ENCODE results near the gene ZC3H4. TPM values are rescaled to one million over a fixed set of nuclear protein-coding genes. Genes with fewer than 3 reads are reported as not detected.

The ZC3H4 gene
- total RNA-seq, 2 donors from 2014 or later: 21.9 to 26.0 TPM

GRCh38 chr19:47066376-47067214 is 47.0 kb downstream of the ZC3H4 start:
- Histone ChIP-seq H3K27ac (no peak overlapping the region), H3K27me3 (replicated peaks; ENCODE audit: insufficient read depth) (no peaks in the 10 kb centered on the region), H3K4me1 (ENCODE audit: control insufficient read depth in 1 of 2, low read depth in 2 of 2) (no peaks in the 10 kb centered on the region), H3K4me3 (no peak overlapping the region), H3K36me3 (peaks cover 59% of the 10 kb centered on the region), H3K9me3 (no peaks in the 10 kb centered on the region)
- no peak for TF ChIP-seq CTCF (IDR thresholded peaks at IDR 0.05)
- no peak for ATAC-seq (ENCODE audit: insufficient number of reproducible peaks, low FRiP score, low read depth)
- DNase-seq (ENCODE audit: low spot score): no peak

- no peak for TF ChIP-seq CTCF (IDR thresholded peaks at IDR 0.05)
- no peak for ATAC-seq (ENCODE audit: insufficient number of reproducible peaks, low FRiP score, low read depth)
- peaks cover 48% of the 10 kb centered on the region for H3K36me3 ChIP-seq
Observed at GRCh38 chr19:47065242-47065641, 48.3 kb downstream of the ZC3H4 start.

GRCh38 chr19:47063874-47064273 is 49.7 kb downstream of the ZC3H4 start:
- no peaks in the 10 kb centered on the region for H3K9me3 ChIP-seq
- H3K36me3 ChIP-seq: peaks cover 38% of the 10 kb centered on the region
- no peaks in the 10 kb centered on the region for H3K4me1 ChIP-seq (ENCODE audit: control insufficient read depth in 1 of 2, low read depth in 2 of 2)
- no peak overlapping the region for H3K27ac ChIP-seq
- no peak for TF ChIP-seq CTCF (IDR thresholded peaks at IDR 0.05)
- no peaks in the 10 kb centered on the region for H3K27me3 ChIP-seq (replicated peaks; ENCODE audit: insufficient read depth)
- no peak for ATAC-seq (ENCODE audit: insufficient number of reproducible peaks, low FRiP score, low read depth)
- no peak overlapping the region for H3K4me3 ChIP-seq
- no peak for DNase-seq (ENCODE audit: low spot score)

More at GRCh38 chr19:47065242-47065641, 48.3 kb downstream of the ZC3H4 start:
- no peak overlapping the region for H3K4me3 ChIP-seq
- DNase-seq (ENCODE audit: low spot score): no peak
- H3K9me3 ChIP-seq: no peaks in the 10 kb centered on the region
- H3K27ac ChIP-seq: no peak overlapping the region
- no peaks in the 10 kb centered on the region for H3K4me1 ChIP-seq (ENCODE audit: control insufficient read depth in 1 of 2, low read depth in 2 of 2)
- H3K27me3 ChIP-seq (replicated peaks; ENCODE audit: insufficient read depth): no peaks in the 10 kb centered on the region

GRCh38 chr19:47058621-47059022 is 55.0 kb downstream of the ZC3H4 start:
- Histone ChIP-seq H3K9me3 (no peaks in the 10 kb centered on the region), H3K4me1 (ENCODE audit: control insufficient read depth in 1 of 2, low read depth in 2 of 2) (no peaks in the 10 kb centered on the region), H3K27me3 (replicated peaks; ENCODE audit: insufficient read depth) (no peaks in the 10 kb centered on the region), H3K36me3 (no peaks in the 10 kb centered on the region), H3K4me3 (no peak overlapping the region), H3K27ac (no peak overlapping the region)
- no peak for TF ChIP-seq CTCF (IDR thresholded peaks at IDR 0.05)
- ATAC-seq (ENCODE audit: insufficient number of reproducible peaks, low FRiP score, low read depth): no peak
- no peak for DNase-seq (ENCODE audit: low spot score)

- ATAC-seq (ENCODE audit: insufficient number of reproducible peaks, low FRiP score, low read depth): no peak
- no peak overlapping the region for H3K27ac ChIP-seq
- no peak for DNase-seq (ENCODE audit: low spot score)
- H3K9me3 ChIP-seq: no peaks in the 10 kb centered on the region
- no peaks in the 10 kb centered on the region for H3K27me3 ChIP-seq (replicated peaks; ENCODE audit: insufficient read depth)
- no peaks in the 10 kb centered on the region for H3K36me3 ChIP-seq
- H3K4me1 ChIP-seq (ENCODE audit: control insufficient read depth in 1 of 2, low read depth in 2 of 2): no peaks in the 10 kb centered on the region
- no peak overlapping the region for H3K4me3 ChIP-seq
- TF ChIP-seq CTCF (IDR thresholded peaks at IDR 0.05): no peak
Observed at GRCh38 chr19:47057328-47057727, 56.2 kb downstream of the ZC3H4 start.

All from thoracic aorta (tissue), 2 donors.